HG03565 (cell line): Measurements from ENCODE around the gene FAM184B.

Experiments
- ATAC-seq: cut with Tn5 transposase; IDR thresholded peaks from one replicate; pipeline ENCODE4 v1.9.1; 2021; ENCODE audit warnings: mild to moderate bottlenecking, moderate library complexity; ENCODE audit not compliant: unreplicated experiment

Gene FAM184B

GRCh38 chr4:17587094-17587822 is 194.2 kb downstream of the FAM184B start:
- no peak for ATAC-seq

DNA sequence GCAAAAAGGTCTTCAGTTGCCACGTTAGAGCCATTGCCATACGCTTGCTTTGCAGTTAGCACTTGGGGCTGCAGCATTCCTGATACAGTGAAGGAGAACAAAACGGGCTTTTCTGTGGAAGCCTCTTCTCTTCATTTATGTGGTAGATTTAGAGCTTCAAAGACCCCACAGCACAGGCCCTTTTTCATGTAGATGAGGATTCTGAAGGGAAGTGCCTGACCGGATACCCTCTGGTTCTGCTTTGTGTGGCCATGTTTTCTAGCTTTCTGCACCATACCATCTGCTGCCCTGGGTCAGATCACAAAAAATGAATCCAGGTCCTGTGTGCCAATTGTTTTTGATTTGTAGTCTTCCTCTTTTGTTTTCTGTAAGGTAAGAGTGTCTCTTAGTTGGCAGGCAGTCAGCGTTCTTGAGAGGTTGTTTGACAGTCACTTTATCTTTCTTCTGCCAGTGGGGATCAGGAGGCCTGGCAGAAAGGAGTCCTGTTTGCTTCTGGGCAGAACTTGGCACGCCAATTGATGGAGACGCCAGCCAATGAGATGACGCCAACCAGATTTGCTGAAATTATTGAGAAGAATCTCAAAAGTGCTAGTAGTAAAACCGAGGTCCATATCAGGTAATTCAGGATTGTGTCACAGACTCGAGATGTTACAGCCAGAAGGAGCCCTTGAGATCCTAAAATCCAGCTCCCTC is 196.8 kb downstream of the FAM184B start:
- ATAC-seq, result no peak

- no peak for ATAC-seq
Observed at GRCh38 chr4:17583941-17584340, 197.5 kb downstream of the FAM184B start.

GRCh38 chr4:17583276-17583675 is 198.1 kb downstream of the FAM184B start:
- ATAC-seq, result no peak

DNA sequence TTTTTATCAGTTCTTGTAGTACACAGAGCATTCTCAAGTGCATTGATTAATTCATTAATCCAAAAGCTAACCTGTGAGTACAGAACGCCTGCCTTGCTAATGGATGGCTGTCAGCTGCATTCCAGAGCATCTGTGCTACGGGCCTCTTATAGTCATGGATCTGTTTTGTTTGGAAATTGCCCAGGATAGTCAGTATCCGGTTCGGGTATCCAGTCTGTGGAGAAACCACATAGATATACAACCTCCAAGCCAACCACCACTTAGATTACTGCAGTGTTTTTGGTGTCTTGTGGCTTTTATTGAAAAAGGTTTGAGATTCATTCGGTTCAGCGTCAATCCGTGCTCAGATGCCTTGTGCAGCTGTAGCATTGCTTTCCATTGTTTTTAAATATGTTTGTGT is 200.5 kb downstream of the FAM184B start:
- ATAC-seq, result no peak
